SIG-M5 treated with dmso at 0.1 percent for 504 hours (cell line): Measurements from ENCODE around the gene LHX3.

Experiments
- DNase-seq: peaks from one replicate; lab custom pipeline; 2025; ENCODE audit not compliant: unreplicated experiment; lab: John Stamatoyannopoulos, UW

LHX3 gene

DNA sequence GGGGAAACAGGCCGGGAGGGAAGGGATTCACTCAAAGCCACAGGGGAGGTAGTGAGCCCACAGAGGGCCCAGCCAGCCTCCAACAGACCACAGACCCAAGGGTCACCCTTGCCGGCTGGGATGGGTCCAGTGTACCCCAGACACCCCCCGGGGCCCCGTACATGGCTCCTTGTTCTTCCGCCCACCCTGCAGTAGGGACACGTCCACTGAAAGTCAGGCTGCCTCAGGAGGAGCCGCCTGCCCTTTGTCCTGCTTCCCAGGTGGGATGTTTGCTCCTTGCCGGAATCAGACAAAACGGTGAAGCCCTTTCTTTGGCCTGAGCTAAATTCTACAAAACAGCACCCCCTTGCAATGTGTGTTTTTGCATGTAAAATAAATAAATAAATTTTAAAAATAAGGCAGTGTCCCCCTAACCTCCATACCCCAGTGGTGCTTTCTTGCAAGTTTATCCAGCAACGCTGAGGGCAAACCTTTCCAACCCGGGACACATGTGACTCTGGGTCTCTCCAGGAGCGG lies 25.8 kb downstream of the LHX3 start:
- DNase-seq: no peak

DNA sequence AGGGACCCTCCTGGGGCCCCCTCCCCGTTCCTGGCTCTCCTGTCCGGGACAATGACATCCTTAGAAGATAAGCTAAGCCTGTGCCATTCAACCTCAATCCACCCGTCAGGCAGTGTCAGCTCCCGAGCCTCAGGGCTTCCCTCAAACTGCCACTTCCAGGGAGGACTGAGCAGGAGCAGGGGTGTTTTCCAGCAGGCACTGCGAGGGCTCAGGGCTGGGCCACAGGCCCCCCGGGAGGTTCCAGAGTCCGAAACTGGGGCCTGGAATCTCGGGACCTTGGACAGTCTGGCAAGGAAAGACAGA lies 26.2 kb downstream of the LHX3 start:
- DNase-seq: no peak

- DNase-seq: no peak
These were observed 26.7 kb downstream of the LHX3 start for GRCh38 chr9:136178061-136178772.

GRCh38 chr9:136177224-136177623 lies 27.7 kb downstream of the LHX3 start:
- DNase-seq: no peak

- no peak for DNase-seq
These were observed 29.2 kb downstream of the LHX3 start for GRCh38 chr9:136175616-136176197.

GRCh38 chr9:136174779-136175615 lies 29.9 kb downstream of the LHX3 start:
- no peak for DNase-seq

DNA sequence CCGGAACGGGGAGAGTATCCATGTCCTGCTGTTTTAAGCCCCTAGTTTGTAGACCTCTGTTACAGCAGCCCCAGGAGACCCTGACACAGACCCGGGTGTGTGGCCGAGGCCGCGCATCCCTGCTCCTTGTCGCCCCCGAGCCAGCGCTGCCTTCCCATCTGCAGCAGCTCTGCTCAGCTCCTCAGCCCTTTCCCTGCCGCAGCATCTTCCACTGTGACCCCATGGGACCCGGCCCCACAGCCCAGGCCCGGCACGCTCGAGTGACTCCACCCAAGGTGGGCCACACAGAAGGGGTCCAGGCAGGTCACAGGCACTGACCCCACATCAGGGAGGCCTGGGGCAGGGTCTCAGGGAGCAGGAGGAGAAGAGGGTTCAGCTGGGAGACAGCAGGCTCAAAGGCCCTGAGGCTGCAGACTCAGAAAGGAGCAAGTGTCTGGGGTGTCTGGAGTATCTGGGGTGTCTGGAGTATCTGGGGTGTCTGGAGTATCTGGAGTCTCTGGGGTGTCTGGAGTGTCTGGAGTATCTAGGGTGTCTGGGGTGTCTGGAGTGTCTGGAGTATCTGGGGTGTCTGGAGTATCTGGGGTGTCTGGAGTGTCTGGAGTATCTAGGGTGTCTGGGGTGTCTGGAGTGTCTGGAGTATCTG lies 31.2 kb downstream of the LHX3 start:
- DNase-seq: no peak

DNA sequence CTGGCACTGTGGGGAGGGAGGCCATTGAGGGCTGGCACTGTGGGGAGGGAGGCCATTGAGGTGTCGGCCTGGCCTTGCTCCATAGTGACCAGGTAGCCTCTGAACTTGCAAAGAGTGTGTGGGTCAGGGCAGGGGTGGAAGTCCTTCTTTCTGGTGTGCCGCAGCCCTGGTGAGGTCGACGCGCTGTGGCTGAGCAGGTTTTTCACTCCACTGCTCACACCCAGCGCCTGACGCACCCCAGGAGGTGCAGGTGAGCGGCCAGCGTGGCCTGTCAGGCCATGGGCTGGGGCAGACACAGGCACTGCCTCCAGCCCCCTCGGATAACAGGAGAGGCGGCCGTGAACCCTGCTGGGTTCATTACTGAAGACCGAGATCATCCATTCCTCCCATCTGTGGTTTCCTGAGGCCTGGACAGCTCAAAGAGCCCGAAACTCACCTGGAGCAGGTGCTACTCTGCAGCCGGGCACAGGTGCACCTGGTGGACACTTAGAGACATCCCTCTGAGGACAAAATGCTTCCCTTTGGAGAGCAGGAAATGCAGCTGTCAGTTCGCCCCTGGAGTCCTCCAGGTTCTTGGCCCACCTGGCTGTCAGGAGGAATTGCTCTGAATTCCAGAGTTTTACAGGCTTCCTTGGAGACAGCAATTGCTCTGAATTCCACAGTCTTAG lies 32.4 kb downstream of the LHX3 start:
- DNase-seq: no peak

DNA sequence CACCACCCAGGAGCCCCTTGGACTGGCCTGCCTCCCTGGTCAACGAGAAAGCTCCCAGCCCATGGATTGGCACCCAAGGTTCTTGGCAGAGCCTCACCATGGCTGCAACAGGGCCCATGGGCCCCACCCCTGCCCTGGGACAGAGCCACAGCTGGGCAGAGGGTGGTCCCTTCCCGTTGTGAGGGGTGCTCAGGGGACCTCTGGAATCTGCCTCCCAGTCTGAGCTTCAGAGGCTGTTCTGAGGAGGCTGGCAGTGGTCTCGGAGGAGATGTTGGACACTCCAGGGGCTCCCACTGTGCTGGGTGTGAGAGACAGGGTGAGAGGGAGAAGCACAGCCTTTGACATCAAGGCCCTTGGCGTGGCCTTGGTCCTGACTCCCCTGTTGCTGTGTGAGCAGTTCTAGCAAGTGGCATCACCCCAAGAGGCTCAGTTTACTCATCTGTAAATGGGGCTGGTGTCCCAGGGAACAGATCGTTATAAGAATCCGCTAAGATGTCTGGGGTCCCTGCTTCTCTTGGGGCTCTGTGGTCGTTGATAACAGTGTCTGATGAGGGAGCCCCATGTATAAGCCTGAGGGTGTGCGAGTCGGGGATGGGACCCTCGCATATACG lies 33.0 kb downstream of the LHX3 start:
- no peak for DNase-seq

DNA sequence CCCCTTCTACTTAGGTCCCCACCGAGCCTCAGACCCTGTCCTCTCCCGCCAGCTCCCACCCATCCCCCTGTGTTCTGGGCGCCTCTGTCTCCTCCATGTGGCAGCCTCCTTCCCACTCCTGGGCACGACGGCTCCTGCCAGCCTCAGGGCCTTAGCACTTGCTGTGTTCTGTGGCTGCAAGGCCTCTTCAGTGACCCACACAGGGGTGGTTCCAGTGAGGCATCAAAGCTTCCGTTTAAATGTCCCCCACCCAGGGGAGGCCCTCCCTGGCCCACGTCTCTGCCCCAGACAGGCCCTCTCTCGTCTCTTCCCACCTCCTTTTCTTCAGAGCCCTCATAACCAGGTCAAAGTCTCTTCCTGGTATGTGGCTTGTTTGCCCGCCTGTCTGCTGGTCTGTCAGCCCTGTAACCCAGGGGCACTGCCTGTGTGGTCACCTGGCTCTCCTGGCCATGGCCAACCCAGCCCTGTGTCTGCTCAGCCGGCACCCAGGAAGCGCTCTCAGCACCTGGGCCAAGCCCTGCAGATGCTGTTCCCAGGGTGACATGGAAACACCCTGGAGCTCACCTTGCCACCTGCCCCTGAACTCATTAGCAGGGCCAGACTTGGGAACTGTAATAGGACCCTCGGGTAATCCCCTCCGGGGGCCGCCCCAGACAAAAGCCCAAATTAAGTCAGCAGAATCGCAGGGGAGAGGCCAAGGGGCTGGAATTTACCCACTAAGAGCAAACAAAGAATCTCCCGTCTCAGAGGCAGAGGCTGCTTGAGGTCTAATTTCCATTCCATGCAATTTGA lies 33.7 kb downstream of the LHX3 start:
- DNase-seq: peak; percentile 7

GRCh38 chr9:136170006-136170901 lies 34.7 kb downstream of the LHX3 start:
- peak; percentile 12 for DNase-seq

DNA sequence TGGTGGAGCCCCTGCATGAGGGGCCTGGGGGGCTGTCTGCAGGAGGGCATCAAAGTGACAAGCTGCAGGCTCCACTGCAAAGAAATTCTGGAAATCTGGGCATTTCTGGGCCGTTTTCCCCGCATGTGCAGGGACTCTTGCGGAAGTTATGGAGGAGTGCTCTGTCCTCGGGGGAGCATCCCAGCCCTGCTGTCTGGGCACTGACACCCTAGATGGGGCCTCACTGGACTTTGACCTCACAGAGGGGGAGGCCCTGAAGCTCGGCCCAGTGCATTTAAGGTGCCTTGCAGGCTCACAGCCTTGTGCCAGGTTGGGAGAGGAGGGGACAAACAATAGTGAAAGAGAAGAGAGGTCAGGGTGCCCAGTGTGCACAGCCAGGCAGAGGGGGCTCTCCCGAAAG lies 35.4 kb downstream of the LHX3 start:
- no peak for DNase-seq

GRCh38 chr9:136163248-136163850 lies 41.6 kb downstream of the LHX3 start:
- no peak for DNase-seq

DNA sequence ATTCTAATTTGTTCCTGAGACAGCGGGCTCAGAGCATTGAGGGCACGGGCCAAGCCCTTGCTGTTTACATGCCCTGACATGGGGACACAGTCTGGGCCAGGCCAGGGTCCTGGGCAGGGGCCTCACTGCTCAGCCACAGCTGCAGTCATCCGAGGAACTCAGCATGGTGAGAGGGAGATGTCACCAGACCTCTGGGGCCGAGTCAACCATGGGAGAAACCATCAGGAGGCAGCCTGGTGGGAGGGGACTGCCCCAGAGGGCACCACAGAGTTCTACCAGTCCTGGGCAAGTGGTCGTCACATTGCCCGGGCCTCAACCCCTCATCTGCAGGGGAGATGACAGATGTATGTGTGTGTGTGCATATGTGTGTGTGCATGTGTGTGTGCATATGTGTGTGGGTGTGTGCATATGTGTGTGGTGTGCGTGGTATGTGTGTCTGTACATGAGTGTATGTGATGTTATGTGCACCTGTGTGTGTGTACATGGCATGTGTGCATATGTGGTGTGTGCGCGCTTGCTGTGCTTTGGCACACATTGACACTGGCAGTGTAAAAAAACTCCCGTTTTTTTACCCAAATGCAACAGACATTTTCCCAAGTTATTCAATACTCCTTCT lies 43.8 kb downstream of the LHX3 start:
- no peak for DNase-seq

- DNase-seq: no peak
These were observed 44.5 kb downstream of the LHX3 start for GRCh38 chr9:136160381-136160841.

- DNase-seq: no peak
These were observed 45.1 kb downstream of the LHX3 start for GRCh38 chr9:136159851-136160250.

DNA sequence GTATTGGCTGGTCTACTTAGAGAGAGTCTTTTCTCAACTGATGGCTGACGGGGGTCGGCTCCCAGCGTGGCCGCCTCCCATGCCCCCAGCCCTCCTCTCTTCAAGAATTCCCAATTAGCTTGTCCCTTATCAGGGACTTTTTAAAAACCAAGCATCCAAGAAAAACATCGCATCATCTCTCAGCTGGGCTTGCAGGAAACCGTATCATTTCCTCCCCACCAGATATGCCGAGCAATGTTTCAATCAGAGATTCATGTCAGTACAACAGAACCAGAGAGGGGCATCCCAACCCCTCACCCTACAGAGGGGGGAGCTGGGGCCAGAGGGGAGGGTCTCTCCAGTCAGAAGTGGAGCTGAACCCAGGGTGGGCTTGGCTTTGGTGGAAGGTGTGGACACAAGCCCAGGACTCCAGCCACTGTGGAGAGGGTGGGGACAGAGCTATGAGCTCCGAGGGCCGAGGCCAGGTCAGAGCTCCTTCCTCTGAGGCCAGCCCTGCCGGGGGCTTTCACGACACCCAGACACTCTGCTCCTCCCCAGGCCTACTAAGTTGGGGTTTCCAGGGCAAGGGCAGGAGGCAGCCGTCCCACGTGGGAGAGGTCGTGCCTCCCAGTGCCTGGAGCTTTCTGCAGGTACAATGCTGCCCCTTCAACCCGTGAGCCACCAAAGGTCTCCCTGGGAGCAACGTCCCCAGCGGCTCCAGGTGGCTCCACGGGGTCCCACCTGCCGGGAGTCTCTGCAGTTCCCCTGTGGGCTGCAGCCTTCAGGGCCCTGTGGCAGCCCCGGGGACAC lies 47.3 kb downstream of the LHX3 start:
- DNase-seq: no peak
